ENCODE results near the gene ECHS1. TPM values are rescaled to one million over a fixed set of nuclear protein-coding genes. Genes with fewer than 3 reads are reported as not detected.

Gene ECHS1
- total and polyA plus RNA-seq, 2 donors (not counting 3 experiments of a cell fraction or from before 2014, with no cell fraction given), result 46.2 to 108 TPM

GRCh38 chr10:133385214-133385613, 12.1 kb upstream of the ECHS1 start:
- CTCF ChIA-PET, result no interaction called here
- POLR2A ChIA-PET, result no interaction called here
- H3K9me3 ChIP-seq (replicated peaks; ENCODE audit: control insufficient read depth, insufficient read depth, low read length), result no peaks in the 10 kb centered on the region
- no peaks in the 10 kb centered on the region for H4K20me1 ChIP-seq (replicated peaks; ENCODE audit: control insufficient read depth, extremely low read depth, insufficient read depth, low read length)
- intact Hi-C loops (cut with micrococcal nuclease), result no loop called here
- H3K4me2 ChIP-seq (ENCODE audit: insufficient read depth, low read length), result no peak overlapping the region
- BruUV-seq (replicated peaks), result no TSS peak
- no peak overlapping the region for H3K27ac ChIP-seq (ENCODE audit: insufficient read depth, low read depth, low read length)
- dilution Hi-C loops (cut with MboI; ENCODE audit: extremely low pct_ligation_motif_present, low sequenced_read_pairs), result no loop called here
- H3K36me3 ChIP-seq (ENCODE audit: control insufficient read depth in 2 of 2, extremely low read depth in 1 of 2, insufficient read depth in 2 of 2, low read length in 2 of 2), result no peaks in the 10 kb centered on the region
- H3K4me1 ChIP-seq (ENCODE audit: control insufficient read depth, extremely low read depth, insufficient read depth, low read length), result peaks cover 2% of the 10 kb centered on the region
- DNase-seq (ENCODE audit: low read depth, low spot score), result no peak
- H2AFZ ChIP-seq (ENCODE audit: low read depth, low read length), result no peak overlapping the region
- H3K27me3 ChIP-seq (ENCODE audit: control insufficient read depth in 2 of 2, insufficient read depth in 2 of 2, low read length in 2 of 2), result no peaks in the 10 kb centered on the region
- H3K9ac ChIP-seq (replicated peaks; ENCODE audit: extremely low read depth, insufficient read depth, low read length), result no peak overlapping the region
- FAIRE-seq, result no peak
- H3K9me1 ChIP-seq (replicated peaks; ENCODE audit: control insufficient read depth, extremely low read depth, insufficient read depth, low read length), result no peaks in the 10 kb centered on the region
- H3K79me2 ChIP-seq (ENCODE audit: control insufficient read depth, insufficient read depth, low read length), result no peaks in the 10 kb centered on the region
- no peak overlapping the region for H3K4me3 ChIP-seq (replicated peaks in 1 of 3; ENCODE audit: insufficient read depth in 1 of 3, low read depth in 1 of 3, low read length in 3 of 3)
- TF ChIP-seq JUN (IDR thresholded peaks at IDR 0.05; ENCODE audit: borderline replicate concordance, insufficient read depth, insufficient read length, low read depth) (no peak), FOS (IDR thresholded peaks at IDR 0.05; ENCODE audit: borderline replicate concordance, insufficient read depth, low read length) (no peak), MYC (IDR thresholded peaks at IDR 0.05; ENCODE audit: low read depth, low read length) (no peak), POLR2A (IDR thresholded peaks at IDR 0.05; ENCODE audit: low read depth, low read length) (no peak)

- Histone ChIP-seq H3K79me2 (ENCODE audit: control insufficient read depth, insufficient read depth, low read length) (no peaks in the 10 kb centered on the region), H3K9me1 (replicated peaks; ENCODE audit: control insufficient read depth, extremely low read depth, insufficient read depth, low read length) (no peaks in the 10 kb centered on the region), H3K27ac (ENCODE audit: insufficient read depth, low read depth, low read length) (no peak overlapping the region), H3K9ac (replicated peaks; ENCODE audit: extremely low read depth, insufficient read depth, low read length) (no peak overlapping the region), H4K20me1 (replicated peaks; ENCODE audit: control insufficient read depth, extremely low read depth, insufficient read depth, low read length) (no peaks in the 10 kb centered on the region), H2AFZ (ENCODE audit: low read depth, low read length) (no peak overlapping the region), H3K36me3 (ENCODE audit: control insufficient read depth in 2 of 2, extremely low read depth in 1 of 2, insufficient read depth in 2 of 2, low read length in 2 of 2) (no peaks in the 10 kb centered on the region), H3K4me1 (ENCODE audit: control insufficient read depth, extremely low read depth, insufficient read depth, low read length) (peaks cover 4% of the 10 kb centered on the region), H3K4me3 (replicated peaks in 1 of 3; ENCODE audit: insufficient read depth in 1 of 3, low read depth in 1 of 3, low read length in 3 of 3) (no peak overlapping the region), H3K9me3 (replicated peaks; ENCODE audit: control insufficient read depth, insufficient read depth, low read length) (no peaks in the 10 kb centered on the region), H3K4me2 (ENCODE audit: insufficient read depth, low read length) (no peak overlapping the region), H3K27me3 (ENCODE audit: control insufficient read depth in 2 of 2, insufficient read depth in 2 of 2, low read length in 2 of 2) (no peaks in the 10 kb centered on the region)
- intact Hi-C loops (cut with micrococcal nuclease), result no loop called here
- ChIA-PET CTCF (no interaction called here), POLR2A (no interaction called here)
- FAIRE-seq (no peak), DNase-seq (ENCODE audit: low read depth, low spot score) (no peak)
- no peak for TF ChIP-seq FOS (IDR thresholded peaks at IDR 0.05; ENCODE audit: borderline replicate concordance, insufficient read depth, low read length)
- TF ChIP-seq CTCF (IDR thresholded peaks at IDR 0.05; ENCODE audit: extremely low read depth in 1 of 2, insufficient read depth in 1 of 2, low read depth in 1 of 2, low read length in 2 of 2), result no peak
- TF ChIP-seq MYC (IDR thresholded peaks at IDR 0.05; ENCODE audit: low read depth, low read length), result no peak
- TF ChIP-seq GATA2 (IDR thresholded peaks at IDR 0.05; ENCODE audit: insufficient read depth, insufficient read length, low read depth, low read length), result no peak
- TF ChIP-seq POLR2A (IDR thresholded peaks at IDR 0.05; ENCODE audit: low read depth, low read length), result no peak
- no peak for TF ChIP-seq JUN (IDR thresholded peaks at IDR 0.05; ENCODE audit: borderline replicate concordance, insufficient read depth, insufficient read length, low read depth)
- no peak for TF ChIP-seq EZH2 (IDR thresholded peaks at IDR 0.05; ENCODE audit: borderline replicate concordance, low read depth, low read length, severe bottlenecking)
- TF ChIP-seq, protein P1, sequence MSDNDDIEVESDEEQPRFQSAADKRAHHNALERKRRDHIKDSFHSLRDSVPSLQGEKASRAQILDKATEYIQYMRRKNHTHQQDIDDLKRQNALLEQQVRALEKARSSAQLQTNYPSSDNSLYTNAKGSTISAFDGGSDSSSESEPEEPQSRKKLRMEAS (IDR thresholded peaks at IDR 0.05; ENCODE audit: insufficient read depth, insufficient read length), result no peak
- no peak for TF ChIP-seq POLR2AphosphoS5 (IDR thresholded peaks at IDR 0.05; ENCODE audit: insufficient read depth, low read depth, low read length)
- dilution Hi-C loops (cut with MboI; ENCODE audit: extremely low pct_ligation_motif_present, low sequenced_read_pairs), result no loop called here
- no TSS peak for BruUV-seq (replicated peaks)
Observed at GRCh38 chr10:133384071-133384470, 10.9 kb upstream of the ECHS1 start.

Data from endothelial cell of umbilical vein (primary cell).